HG03108 (cell line): ENCODE results near the gene PXK.
A peak's percentile ranks its signal among the peaks of the same experiment; 100 is the strongest.
"Not testable (repeated sequence)": the region's sequence is repeated elsewhere in the genome, so short reads cannot be mapped to it uniquely, and the experiment has no call there.

Experiments
- ATAC-seq: cut with Tn5 transposase; IDR thresholded peaks from one replicate; pipeline ENCODE4 v1.9.1; 2021; ENCODE audit warnings: moderate library complexity; ENCODE audit not compliant: unreplicated experiment

PXK gene

DNA sequence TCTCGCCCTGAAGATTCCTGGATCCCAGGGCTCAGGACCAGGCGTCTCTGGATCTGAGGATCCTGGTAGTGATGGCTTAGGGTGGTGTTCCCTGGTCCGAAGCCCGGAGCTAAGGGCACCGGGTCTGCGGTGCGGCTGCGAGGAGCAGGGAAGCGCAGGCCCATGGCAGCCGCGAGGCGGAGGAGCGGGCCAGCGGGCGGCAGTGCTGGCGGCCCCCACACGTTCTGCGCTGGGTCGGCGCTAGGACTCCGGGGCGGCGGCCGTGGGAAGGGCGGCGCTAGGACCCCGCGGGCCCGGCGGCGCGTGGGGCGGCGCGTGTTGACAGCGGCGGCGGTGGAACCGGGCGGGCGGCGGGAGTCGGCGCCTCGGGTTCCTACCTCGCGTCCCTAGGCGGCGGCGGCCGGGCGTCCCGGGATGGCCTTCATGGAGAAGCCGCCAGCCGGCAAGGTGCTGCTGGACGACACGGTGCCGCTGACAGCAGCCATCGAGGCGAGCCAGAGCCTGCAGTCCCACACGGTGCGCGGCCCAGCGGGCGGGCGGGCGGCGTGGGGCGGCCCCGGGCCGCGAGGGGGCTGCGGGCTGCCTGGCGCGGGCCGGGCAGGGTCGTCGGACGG lies at the start of gene PXK:
TSS of gene PXK (plus strand) at position 318 of the 614 bp plus-strand sequence. CDS start at position 415, 97 bp downstream.
- peak; percentile 87 for ATAC-seq

DNA sequence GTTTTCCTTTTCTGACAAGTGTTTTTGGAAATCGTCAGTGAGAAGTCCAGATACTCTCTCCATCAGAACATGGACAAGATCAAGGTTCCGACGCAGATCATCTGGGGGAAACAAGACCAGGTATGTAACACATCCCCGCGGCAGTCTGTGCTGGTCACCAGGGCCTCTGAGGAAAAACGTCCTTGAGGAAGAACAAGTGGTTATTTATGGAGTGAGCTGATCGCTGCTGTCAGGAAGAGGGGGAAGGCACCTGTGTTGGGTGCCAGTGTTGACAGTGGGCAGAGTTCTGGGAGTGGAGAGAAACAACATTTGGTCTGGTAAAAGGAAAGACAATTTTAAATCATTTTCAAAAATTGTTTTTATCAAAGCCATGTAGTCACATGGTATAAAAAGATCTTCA lies 47.4 kb upstream of the PXK start:
- ATAC-seq: no peak

DNA sequence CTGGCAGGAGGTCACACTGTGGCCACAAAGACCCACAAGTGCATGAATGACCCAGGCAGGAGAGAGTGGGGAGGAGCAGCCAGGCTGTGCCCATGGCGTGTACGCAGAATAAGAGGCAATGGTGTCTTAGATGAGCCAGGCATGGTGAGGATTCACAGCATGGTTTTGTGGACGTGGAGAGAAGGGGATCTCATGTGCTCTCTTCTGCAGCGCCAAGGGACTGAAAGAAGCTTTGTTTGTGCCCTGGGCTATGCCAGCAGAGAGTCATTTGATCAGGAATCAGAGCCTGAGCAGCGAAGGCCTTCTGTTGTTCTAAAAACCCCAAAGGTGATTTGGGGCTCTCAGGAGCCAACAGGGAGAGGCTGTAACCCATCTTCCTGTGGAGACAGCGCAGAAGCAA lies 45.3 kb upstream of the PXK start:
- ATAC-seq: no peak

DNA sequence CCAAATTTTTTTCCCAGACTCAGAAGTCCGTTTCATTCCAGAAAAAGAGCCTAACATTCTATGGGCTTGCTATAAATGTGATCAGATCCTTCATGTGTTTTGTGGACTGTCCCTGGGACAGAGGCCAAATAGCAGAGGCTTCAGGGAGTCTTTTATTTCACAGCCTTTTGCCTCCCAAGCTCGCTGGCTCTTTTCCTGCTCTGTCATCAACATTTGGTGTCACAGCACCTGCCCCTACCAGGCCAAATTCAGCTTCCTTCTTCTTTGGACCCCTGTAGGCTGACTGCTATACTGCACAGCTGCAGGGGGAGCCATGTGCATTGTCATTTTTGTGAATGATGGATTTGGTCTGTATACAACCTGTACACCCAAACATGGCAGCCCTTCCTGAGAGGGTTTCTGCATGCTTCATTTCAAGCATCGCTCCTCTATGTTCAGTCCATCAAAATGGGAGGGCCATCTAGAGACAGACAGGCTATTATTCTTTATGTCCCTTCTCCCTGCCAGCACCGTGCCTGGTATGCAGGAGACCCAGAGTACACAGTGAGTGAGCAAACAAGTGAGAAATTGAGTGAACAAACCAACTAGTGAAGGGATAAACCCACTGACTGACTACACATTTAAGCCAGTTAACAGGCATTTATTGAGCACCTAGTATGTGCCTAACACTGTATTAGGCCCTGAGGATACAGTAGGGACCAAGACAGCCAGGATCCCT lies 44.5 kb upstream of the PXK start:
- no peak for ATAC-seq

DNA sequence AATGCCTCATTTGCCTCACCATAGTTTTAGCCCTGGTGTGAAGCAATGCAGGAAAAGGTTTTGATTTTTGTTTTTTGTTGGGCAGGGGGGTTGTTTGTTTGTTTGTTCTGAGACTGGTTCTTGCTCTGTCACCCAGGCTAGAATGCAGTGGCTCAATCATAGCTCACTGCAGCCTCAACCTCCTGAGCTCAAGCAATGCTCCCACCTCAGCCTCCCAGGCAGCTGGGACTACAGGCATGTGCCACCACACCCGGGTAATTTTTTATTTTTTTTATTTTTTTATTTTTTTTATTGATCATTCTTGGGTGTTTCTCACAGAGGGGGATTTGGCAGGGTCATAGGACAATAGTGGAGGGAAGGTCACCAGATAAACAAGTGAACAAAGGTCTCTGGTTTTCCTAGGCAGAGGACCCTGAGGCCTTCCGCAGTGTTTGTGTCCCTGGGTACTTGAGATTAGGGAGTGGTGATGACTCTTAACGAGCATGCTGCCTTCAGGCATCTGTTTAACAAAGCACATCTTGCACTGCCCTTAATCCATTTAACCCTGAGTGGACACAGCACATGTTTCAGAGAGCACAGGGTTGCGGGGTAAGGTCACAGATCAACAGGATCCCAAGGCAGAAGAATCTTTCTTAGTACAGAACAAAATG lies 43.6 kb upstream of the PXK start:
- ATAC-seq: not testable (repeated sequence)

DNA sequence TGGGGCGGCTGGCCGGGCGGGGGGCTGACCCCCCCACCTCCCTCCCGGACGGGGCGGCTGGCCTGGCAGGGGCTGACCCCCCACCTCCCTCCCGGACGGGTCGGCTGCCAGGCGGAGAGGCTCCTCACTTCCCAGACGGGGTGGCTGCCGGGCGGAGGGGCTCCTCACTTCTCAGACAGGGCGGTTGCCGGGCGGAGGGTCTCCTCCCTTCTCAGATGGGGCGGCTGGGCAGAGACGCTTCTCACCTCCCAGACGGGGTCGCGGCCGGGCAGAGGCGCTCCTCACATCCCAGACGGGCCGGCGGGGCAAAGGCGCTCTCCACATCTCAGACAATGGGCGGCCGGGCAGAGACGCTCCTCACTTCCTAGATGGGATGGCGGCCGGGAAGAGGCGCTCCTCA lies 42.2 kb upstream of the PXK start:
- ATAC-seq: not testable (repeated sequence)

DNA sequence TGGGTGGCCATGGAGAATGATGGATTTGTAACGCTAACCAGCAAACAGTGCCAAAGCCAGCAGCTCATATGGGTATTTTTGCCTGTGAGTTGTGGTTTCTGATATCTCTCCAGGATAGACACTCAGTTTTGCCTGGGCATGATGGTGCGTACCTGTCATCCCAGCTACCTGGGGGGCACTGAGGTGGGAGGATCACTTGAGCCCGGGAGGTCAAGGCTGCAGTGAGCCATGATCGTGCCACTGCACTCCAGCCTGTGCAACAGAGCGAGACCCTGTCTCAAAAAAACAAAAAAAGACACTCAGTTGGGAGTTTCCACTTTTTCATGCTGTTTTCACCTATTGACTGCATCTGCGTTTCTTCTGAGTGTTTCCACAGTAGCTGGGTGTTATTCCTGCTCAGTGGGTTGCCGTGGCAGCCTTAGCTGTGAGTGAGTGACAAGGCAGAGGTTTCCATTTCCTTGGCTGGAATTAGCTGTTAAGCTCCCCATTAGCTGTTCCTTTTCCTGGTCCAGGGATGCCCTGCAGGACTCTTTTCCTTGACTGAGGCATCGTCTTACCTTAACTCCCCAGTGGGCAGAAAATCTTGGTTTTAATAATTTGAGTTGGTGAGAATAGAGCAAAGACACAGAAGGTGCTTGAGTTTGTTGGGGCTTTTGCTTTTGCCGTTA lies 40.9 kb upstream of the PXK start:
- no peak for ATAC-seq

DNA sequence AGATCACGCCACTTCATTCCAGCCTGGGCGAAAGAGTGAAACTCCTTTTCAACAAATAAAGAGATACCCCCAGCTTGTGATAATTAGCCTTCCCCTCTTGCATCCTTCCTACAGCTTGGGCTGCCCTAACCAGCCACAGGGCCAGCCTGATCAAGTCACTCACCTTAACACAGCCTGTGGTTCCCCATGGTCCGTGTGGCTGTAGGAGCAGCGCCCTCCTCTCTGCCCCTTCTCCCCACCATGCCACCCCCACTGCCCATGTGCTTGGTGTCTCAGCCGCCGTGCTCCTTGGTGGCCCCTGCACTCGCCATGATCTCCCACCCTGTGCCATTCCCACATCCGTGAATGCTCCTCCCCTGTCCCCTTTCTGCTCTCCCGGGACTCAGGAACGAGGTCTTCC lies 39.8 kb upstream of the PXK start:
- ATAC-seq: no peak

DNA sequence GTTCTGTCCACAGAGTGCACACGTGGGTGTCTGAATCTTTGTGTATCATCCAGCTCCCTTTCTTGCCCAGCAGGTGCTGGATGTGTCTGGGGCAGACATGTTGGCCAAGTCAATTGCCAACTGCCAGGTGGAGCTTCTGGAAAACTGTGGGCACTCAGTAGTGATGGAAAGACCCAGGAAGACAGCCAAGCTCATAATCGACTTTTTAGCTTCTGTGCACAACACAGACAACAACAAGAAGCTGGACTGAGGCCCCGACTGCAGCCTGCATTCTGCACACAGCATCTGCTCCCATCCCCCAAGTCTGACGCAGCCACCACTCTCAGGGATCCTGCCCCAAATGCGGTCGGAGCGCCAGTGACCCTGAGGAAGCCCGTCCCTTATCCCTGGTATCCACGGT lies 39.2 kb upstream of the PXK start:
- ATAC-seq: no peak

DNA sequence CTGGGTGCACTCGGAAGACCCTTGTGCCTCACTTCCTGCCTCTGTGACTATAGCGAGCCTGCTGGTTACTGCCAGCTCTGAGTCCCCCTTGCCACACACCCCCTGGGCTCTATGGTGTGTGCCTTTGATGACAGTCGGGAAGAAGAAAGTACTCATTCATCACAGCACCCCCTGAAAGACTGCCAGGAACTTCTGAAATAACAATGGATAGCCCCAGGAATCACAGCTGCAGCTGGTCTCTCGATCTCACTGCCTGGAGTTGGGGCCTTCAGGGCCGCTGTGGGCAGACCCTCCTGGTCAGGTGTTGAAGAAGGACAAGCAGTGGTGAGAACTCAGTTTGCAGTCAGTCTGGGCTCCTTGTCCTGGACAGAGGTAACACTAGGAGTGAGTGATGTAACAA lies 36.4 kb upstream of the PXK start:
- ATAC-seq: no peak

DNA sequence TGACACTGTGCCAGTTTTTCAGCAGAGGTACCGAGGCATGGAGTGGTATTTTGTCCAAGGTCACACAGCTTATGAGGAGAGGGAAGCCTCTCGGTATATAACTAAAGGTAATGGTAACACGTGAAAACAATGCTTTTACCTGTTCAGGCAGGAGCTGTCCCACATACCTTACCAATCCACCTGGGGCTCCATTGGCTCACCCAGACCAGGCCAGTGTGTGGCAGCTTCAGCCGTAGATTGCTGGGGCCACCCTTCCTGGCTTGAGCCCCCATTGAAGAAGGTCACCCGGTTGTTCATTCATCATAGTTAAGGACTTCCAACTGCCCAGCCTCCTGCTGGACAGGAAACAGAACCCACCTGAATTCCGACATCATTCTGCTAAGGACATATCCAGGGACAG lies 35.8 kb upstream of the PXK start:
- no peak for ATAC-seq

DNA sequence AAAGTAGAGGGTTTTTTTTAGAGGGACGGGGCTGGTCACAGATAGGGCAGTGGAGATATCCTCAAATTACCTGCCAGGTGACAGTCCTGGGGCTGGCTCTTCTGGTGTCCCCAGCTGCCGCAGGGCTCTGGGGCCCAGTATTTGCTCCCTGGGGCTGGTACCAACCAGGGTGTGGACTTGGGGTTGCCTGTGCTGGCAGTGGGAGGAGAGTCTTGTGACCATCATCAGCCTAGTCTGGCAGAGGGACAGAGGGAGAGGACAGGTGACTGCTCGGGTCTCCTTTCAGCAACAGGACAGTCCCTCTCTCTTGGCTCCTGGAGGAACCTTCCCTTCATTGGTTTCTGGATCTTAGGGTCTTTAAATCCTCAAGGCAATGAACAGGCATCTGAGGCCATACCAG lies 34.5 kb upstream of the PXK start:
- ATAC-seq: no peak

DNA sequence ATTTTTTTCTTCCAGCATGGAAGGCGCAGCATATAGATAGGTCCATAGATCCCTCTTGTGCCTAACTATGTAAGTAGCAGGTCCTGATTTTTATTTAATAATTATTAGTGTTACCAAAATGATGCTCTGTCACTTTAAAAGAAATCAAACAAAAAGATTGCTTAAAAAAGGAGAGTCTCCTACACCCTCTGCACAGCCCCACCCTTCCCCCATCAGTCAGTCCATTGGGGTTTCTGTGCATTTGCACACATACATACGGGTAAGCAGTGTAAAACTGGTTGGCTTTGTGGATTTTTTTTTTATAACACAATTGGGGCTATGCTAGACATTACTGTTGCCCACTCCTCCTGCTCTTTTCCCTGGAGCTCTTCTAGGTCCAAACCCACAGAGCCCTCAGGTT lies 33.6 kb upstream of the PXK start:
- no peak for ATAC-seq

DNA sequence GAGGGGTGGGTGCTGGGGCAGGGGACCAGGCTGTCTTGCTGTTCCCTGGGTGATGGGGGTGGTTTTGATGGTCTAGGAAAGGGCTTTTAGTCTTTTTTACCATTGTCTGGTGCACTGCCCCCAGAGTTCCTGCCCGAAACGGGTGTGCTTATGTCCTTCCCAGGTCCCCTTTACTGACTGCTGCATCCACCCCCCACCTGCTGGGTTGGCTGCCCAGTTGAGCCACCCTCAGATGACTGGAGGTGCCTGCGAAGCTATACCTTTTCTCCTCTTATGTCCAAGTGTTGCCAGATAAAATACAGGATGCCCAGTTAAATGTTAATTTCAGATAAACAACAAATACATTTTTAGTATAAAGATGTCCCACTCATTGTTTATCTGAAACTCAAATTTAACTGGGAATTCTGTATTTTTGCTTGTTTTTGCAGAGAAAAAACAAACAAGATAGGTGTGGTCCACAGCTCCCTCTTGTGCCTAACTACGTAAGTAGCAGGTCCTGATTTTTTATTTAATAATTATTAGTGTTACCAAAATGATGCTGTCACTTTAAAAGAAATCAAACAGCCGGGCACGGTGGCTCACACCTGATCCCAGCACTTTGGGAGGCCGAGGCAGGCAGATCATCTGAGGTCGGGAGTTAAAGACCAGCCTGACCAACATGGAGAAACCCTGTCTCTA lies 32.7 kb upstream of the PXK start:
- no peak for ATAC-seq

DNA sequence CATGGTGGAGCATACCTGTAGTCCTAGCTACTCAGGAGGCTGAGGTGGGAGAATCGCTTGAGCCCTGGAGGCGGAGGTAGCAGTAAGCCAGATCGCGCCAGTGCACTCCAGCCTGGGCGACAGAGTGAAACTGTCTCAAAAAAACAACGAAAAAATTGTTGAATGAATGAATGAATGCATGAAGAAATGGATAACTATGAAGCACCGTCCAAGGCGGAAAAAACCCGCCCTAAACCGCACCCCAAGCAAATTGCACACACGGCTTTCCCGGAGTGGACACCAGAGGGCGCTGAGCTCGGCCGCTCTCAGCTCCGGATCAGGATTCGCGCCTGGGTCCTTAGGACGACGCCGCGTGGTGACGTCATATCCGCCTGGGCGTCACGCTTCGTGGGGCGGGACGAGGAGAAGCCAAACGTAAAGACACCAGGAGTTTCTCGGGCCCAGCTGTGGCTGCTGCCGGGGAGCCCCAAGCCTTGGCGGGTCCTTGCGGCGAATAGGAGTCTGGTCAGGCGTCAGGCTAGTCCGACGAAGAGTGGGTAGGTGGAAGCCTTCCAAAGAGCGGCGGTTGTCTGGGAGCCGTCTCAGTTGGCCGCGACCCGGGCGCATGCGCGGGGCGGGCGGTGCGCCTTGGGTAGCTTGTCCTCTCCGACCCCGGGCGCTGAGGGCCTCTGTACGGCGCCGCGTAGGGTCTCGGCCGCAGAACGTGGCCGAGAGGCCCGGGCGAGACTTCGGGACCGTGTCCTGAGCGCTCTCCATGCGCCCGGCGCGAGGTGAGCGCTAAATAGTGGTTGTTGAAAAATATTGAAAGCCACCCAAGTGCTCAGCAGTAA lies 26.6 kb upstream of the PXK start, which contains the start of the genes HTD2 and RPP14:
TSS of gene HTD2 (plus strand) at position 639 of the 830 bp plus-strand sequence. CDS start 11,094 bp downstream, outside the sequence.
TSS of gene RPP14 (plus strand) at position 364 of the 830 bp plus-strand sequence. CDS start 4,085 bp downstream, outside the sequence.
- ATAC-seq: peak; percentile 88

DNA sequence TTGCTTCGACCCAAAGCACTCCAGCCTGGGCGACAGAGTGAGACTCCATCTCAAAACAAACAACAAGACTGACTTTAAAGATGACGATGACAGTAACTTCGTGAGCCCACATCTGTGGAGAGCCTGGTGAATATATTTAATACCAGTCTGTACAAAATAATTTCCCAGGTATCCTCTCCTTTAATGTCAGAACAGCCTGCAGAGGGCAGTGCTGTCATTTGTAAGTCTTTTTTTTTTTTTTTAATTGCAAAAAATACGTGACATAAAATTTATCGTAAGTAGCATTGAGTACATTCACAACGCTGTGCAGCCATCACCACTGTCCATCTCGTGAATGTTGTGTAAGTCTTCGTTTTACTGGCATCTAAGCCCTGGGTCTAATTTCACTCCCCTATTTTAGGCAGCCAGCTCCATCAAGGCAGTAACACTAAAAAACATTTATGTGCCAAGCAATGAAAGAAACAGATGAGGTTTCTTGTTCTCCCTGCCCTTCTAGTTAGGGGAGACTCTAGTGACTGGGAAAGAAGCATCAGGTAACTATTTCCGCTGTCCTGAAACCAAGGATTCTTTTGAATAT lies 25.0 kb upstream of the PXK start:
- no peak for ATAC-seq

DNA sequence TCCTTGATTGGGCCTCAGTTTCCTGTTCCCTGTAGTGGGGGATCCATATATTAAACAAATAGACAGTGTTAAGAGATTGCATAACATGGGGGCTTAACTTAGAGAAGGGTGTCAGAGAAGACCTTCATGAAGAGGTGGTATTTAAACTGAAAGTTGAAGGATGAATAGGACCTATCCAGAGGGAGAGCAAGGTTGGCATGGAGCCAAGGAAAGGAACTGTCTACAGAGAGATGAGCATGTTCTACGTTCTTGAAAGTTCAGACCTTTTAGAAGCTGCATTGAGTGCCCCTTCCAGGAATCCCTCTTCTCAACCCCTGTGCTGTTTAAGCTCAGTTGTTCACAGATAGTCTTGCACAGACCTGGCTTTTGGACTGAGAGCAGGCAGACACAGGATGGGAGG lies 24.0 kb upstream of the PXK start:
- ATAC-seq: no peak

DNA sequence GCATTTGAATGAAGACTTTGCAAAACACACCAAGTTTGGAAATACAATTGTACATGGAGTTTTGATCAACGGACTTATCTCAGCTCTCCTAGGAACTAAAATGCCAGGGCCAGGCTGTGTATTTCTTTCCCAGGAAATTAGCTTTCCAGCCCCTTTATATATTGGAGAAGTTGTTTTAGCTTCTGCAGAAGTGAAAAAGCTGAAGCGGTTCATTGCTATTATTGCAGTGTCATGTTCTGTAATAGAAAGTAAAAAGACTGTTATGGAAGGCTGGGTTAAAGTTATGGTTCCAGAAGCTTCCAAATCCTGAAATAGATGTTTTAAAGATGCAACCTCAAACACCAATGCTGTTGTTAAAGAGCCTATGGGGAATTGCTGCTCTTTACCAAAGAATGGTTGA lies 14.9 kb upstream of the PXK start:
- no peak for ATAC-seq

DNA sequence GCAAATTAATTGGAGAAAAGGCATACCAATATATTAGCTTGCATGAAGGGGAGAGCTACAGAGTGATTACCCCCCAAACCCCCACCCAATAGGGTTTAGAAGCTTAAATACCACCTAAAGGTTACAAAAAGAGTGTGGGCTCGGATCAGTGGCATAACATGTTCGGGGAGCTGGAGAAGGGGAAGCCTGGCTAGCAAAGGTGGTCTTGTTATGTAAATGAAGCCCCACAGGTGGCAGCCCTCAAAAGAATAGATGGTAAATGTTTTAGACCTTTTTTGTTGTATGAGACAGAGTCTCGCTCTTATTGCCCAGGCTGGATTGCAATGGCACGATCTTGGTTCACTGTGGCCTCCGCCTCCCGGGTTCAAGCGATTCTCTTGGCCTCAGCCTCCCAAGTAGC lies 10.9 kb upstream of the PXK start:
- ATAC-seq: no peak

DNA sequence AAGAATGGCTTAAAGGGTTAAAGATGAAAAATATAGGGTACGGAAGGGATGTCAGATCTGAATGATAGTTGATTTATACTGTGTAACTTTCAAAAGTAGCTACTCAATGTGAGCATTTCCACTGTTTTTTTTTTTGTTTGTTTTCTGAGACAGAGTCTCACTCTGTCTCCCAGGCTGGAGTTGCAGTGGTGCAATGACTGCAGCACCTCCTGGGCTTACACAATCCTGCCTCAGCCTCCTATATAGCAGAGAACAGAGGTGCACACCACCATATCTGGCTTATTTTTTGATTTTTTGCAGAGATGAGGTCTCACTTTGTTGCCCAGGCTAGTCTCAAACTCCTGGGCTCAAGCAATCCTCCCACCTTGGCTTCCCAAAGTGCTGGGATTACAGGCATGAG lies 9.9 kb upstream of the PXK start:
- ATAC-seq: no peak
